HG03442 (cell line): ENCODE results near the gene TXNL4A.
A peak's percentile ranks its signal among the peaks of the same experiment; 100 is the strongest.
"Not testable (repeated sequence)": the region's sequence is repeated elsewhere in the genome, so short reads cannot be mapped to it uniquely, and the experiment has no call there.

Experiments used
- ATAC-seq: cut with Tn5 transposase; IDR thresholded peaks from one replicate; pipeline ENCODE4 v1.9.1; 2021; ENCODE audit warnings: mild to moderate bottlenecking, moderate library complexity; ENCODE audit not compliant: unreplicated experiment

Gene TXNL4A

GRCh38 chr18:79964330-79965118 lies 23.8 kb downstream of the TXNL4A start, which contains the start of gene HSBP1L1:
Gene HSBP1L1 (plus strand): TSS chr18:79964643. CDS start chr18:79964736, 93 bp downstream.
- peak; percentile 64 for ATAC-seq

- no peak for ATAC-seq
These were observed 24.6 kb downstream of the TXNL4A start for GRCh38 chr18:79963658-79964329.

DNA sequence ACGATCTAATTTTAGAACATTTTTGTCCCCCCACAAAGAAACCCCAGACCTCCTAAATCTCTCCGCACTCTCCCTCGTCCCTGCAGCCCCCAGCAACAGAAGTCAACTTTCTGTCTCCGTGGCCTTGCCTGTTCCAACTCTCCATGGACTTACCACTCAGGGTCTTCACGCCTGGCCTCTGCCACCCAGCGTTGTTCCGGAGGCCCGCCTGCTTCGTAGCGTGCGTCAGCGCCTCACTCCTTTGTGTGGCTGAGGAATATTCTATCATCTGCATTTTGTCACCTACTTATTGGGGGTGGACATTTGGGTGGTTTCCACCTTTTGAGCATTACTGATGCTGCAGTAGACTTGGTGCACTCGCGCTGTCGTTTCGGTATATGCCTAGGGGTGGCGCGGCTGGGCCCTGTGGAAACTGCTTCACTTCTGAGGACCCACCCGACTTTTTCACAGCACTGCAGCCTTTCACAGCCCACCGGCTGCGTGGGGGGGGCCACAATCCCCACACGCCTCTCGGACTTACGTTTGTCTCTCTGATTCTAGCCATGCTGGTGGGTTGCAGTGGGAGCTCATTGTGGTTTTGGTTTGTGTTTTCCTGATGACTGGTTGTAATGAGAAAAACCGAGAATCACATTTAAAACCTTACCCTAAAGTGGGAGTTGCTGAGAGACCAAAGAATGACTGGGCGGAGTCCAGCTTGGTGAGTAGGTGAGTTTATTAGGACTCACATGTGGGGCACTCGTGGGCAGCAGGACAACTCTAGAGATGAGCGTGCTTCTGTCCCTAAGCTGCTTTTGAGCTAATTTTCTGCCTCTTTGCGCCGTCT lies 25.3 kb downstream of the TXNL4A start:
- peak; percentile 49 for ATAC-seq

DNA sequence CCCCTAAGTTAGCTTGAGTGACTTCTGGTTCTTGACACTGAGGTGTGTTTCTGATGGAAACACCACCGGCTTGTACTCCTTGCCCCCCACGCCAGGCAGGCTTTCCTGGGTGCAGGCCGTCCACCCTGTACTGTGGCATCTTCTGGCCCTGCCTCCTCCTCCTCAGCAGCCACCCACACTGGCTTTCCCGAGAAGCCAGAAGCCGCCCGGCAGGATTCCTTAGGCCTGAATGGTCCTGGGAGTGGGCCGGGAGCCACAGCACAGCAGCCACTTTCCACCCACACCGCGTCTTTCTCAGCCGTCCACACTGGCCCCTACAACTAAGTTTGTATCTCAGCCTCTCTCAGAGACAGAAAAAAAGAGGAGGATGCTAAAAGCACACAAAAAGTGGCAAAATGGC lies 26.1 kb downstream of the TXNL4A start:
- ATAC-seq = no peak

- no peak for ATAC-seq
These were observed 26.7 kb downstream of the TXNL4A start for GRCh38 chr18:79961527-79962291.

- no peak for ATAC-seq
These were observed 27.3 kb downstream of the TXNL4A start for GRCh38 chr18:79960921-79961526.

DNA sequence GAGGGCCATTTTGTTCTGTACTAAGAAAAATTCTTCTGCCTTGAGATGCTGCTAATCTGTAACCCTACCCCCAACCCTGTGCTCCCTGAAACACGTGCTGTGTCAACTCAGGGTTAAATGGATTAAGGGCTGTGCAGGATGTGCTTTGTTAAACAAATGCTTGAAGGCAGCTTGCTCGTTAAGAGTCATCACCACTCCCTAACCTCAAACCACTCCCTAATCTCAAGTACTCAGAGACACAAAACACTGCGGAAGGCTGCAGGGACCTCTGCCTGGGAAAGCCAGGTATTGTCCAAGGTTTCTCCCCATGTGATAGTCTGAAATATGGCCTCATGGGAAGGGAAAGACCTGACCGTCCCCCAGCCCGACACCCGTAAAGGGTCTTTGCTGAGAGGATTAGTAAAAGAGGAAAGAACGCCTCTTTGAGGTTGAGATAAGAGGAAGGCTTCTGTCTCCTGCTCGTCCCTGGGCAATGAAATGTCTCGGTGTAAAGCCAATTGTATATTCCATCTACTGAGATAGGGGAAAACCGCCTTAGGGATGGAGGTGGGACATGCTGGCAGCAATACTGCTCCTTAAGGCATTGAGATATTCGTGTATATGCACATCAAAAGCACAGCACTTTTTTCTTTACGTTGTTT lies 28.1 kb downstream of the TXNL4A start:
- not testable (repeated sequence) for ATAC-seq

DNA sequence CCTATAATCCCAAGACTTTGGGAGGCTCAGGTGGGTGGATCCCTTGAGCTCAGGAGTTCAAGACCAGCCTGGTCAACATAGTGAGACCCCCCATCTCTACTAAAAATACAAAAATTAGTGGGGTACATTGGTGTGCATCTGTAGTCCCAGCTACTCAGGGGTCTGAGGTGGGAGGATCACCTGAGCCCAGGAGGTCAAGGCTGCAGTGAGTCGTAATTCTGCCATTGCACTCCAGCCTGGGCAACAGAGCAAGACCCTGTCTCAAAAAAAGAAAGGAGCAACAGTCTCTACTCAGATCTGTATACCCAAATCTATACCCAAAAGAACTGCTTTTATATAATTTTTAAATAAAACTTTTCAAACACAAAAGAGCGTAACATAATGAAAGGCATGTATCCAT lies 29.4 kb downstream of the TXNL4A start:
- no peak for ATAC-seq

GRCh38 chr18:79956276-79956675 lies 32.1 kb downstream of the TXNL4A start:
- ATAC-seq = no peak

DNA sequence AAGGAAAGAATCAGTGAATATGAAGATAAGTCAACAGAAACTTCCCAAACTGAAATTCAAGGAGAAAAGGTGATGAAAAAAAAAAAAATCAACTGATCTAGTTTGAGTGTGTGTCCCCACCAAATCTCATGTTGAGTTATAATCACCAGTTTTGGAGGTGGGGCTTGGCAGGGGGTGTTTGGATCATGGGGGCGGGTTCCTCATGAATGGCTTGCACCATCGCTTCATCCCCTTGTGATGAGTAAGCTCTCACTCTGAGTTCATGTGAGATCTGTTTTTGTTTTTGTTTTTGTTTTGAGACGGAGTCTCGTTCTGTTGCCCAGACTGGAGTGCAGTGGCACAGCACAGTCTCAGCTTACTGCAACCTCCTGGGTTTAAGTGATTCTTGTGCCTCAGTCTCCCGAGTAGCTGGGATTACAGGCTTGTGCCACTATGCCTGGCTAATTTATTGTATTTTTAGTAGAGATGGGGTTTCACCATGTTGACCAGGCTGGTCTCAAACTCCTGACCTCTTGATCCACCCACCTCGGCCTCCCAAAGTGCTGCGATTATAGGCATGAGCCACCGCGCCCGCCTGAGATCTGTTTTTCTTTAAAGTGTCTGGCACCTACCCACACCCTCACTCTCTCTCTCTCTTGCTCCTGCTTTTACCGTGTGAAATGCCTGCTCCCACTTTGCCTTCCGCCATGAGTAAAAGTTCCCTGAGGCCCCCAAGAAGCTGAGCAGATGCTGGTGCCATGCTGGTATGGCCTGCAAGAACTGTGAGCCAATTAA lies 32.9 kb downstream of the TXNL4A start:
- ATAC-seq = peak; percentile 33

GRCh38 chr18:79954791-79955190 lies 33.6 kb downstream of the TXNL4A start:
- no peak for ATAC-seq

DNA sequence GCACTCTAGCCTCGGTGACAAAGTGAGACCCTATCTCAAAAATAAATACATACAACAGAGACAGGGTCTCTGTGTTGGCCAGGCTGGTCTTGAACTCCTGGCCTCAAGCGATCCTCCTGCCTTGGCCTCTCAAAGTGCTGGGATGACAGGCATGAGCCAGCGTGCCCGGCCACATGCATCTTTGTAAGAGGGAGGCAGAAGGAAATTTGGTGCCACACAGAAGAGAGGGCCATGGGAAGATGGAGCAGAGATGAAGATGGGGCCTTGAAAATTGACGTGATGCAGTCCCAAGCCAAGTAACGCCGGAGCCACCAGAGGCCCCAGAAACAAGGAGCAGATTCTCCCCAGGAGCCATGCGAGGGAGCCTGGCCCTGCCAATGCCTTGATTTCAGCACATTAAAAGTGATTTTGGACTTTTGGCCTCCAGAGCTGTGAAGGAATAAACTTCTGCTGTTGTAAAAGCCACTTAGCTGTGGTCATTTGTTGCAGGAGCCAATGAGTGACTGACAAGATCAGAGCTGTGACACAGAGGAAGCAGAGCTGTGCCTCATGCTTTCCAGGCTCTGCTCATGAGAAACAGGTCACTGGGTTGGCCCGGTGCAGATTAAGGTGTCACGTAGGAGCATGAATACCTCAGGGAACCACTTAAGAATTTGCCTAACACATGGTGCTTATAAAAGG lies 34.3 kb downstream of the TXNL4A start:
- no peak for ATAC-seq

DNA sequence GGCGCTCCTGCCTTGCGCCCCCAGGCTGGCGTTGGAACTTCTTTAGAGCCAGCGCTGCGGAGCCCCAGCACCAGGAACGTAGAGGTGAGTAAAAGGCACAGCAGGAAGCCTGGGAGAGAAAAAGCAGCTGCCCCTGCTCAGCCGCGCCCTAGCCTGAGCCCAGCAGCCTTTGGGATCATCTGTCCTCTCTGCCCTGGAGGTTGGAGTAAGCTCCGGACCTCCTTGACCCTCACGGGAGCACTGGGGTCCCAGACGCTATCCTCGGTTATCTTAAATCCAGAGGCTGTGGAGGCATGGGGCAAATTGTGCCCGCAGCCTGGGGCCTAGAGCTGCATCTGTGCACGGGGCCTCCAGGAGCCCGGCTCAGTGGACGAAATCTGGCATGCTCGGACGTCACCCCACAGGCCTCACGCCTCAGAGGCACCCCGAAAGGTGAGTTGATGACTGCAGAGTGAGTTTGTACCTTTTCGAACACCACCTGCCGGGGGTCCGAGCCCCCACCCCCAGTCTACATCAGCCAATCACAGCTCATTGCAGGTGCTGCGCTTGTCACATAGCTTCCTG lies 35.3 kb downstream of the TXNL4A start:
- no peak for ATAC-seq

DNA sequence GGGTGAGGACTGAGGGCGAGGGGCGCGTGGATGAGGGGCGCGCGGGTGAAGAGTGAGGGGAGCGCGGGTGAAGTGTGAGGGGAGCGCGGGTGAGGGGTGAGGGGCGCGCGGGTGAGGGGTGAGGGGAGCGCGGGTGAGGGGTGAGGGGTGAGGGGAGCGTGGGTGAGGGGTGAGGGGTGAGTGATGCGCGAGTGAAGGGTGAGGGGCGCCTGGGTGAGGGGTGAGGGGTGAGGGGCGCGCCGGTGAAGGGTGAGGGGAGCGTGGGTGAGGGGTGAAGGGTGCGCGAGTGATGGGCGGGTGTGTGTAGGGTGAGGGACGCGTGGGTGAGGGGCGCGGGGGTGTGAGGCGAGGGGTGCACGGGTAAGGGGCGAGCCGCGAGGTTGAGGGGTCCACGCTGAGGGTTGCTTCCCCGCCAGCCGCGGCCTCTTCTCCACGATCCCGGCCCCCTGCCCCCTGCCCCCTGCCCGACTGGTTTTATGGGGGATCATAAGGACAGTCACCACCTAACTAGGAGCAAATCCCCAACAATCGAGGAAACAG lies 35.8 kb downstream of the TXNL4A start:
- ATAC-seq = no peak

DNA sequence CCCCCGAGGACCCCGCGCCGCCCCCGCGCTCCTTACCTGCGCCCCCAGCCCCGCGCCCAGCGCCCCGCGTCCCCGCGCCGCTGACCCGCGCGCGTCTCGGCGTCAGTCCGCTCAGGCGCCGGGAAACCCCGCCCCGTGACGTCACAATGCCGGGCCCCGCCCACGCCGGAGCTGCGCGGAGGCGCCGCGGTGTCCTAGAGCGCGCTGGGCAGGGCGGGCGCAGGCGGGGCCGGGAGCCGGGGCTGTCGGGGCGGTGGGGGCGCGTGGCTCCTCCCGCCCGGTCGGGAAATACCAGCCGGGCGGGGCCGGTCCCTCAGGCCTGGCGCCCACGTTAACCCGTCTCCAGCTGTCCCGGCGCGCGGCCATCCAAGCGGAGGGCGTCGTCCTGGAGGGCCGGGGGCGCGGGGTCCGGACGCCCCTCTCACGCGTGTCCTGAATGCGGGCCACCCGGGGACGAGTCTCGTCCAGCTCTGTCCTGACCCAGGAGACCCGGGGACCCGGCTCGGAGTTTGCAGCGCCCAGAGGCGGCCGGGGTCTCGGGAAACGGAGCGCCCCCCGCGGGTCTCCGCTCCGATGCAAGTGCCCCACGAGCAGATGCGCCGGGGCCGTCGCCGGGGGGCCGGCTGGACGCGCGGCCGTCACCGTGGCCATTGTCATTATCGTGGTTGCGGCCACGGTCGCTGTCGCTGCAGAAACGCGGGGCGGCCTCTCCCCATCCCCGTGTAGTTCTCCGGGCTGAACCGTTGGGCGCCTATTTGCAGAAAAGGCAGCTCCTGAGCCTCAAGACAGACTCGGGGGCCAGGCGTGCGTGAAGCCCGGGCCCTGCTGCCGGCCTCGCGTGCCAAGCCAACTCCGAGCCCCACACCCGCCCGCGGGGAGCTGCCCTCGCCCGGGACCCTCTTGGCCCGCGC lies 36.6 kb downstream of the TXNL4A start, which contains the start of gene SLC66A2:
Gene SLC66A2 (minus strand): TSS at position 109 of the 911 bp plus-strand sequence. CDS start 727 bp downstream, outside the sequence.
- peak; percentile 64 for ATAC-seq

- ATAC-seq = no peak
These were observed 37.6 kb downstream of the TXNL4A start for GRCh38 chr18:79950515-79951341.
